Activated naive CD4-positive, alpha-beta T cell treated with anti-CD3 and anti-CD28 coated beads, Interleukin-2, amount 50 U/mL, for 72 hours (primary cell): ENCODE data around the gene SPINK1. TPM values are rescaled to one million over a fixed set of nuclear protein-coding genes. Genes with fewer than 3 reads are reported as not detected.
"Not testable (repeated sequence)": the region's sequence is repeated elsewhere in the genome, so short reads cannot be mapped to it uniquely, and the experiment has no call there.

Experiments
- ATAC-seq, 2 donors: fragments of 150-1000 bp; cut with Tn5 transposase; 2 replicates each; pipeline ENCODE4 v1.10.0; 2021; ENCODE audit warnings: mild to moderate bottlenecking in 2 of 2, moderate library complexity in 2 of 2
- DNase-seq, 2 donors: peaks; one replicate each; pipeline ENCODE4 v3.0.0; 2021 to 2022; ENCODE audit warnings: low spot score in 2 of 2
- H3K27ac Mint-ChIP-seq, 2 donors: one replicate each; pipeline ENCODE4 v1.8.0; 2022; ENCODE audit warnings: mild to moderate bottlenecking in 2 of 2, mixed read lengths in 2 of 2
- H3K36me3 Mint-ChIP-seq, 2 donors: one replicate each; pipeline ENCODE4 v1.8.0; 2022; ENCODE audit warnings: mixed read lengths in 2 of 2
- H3K9me3 Mint-ChIP-seq, 2 donors: one replicate each; pipeline ENCODE4 v1.8.0; 2022; ENCODE audit warnings: mixed read lengths in 2 of 2
- total RNA-seq, 2 donors: library from RNA; stranded (reverse); gene quantifications; one replicate each; pipeline ENCODE4 v1.2.3, GENCODE V29; 2022

Gene SPINK1
- total RNA-seq, 2 donors from 2014 or later, result not detected

DNA sequence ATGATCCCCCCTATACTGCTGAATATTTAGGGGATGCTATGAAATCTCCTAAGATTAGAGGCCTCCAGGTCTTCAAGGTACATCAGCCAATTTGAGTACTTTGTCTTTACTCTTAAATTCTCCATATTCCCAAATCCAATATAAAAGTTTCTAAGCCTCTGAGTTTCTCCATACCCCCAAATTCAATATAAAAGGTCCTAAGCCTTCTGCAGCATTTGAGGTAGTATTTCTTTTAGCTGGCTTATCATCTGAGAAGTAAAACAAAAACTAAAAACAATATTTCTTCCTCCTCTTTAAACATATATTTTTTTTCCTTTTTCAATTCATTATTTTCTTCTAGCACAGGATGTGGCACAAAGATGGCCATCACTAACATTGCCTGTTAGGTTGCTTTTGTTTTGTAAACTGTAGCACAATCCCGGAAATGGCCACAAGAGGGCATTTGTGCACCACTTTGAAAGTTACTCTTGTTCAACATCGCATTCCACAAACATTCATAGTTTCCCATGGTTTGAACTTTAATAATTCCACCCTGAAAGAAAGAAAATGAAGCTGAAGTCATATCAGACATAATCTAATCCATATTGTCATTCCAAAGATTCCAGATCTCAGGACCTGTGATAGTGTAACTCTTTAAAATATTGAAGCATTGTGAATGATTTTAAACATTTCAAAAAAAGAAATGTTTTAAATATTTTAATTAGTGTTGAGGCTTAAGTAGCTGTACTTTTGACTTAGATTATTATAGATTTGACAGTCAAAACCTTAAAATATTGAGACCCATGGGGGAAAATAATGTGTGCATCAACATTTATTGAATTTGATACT is 26.0 kb upstream of the SPINK1 start:
- Mint-ChIP-seq H3K27ac (no peak overlapping the region), H3K36me3 (no peaks in the 10 kb centered on the region), H3K9me3 (no peaks in the 10 kb centered on the region)
- peak in 1 of 2 donors; percentile 43 for ATAC-seq
- DNase-seq, result peak in 1 of 2 donors; percentile 28

DNA sequence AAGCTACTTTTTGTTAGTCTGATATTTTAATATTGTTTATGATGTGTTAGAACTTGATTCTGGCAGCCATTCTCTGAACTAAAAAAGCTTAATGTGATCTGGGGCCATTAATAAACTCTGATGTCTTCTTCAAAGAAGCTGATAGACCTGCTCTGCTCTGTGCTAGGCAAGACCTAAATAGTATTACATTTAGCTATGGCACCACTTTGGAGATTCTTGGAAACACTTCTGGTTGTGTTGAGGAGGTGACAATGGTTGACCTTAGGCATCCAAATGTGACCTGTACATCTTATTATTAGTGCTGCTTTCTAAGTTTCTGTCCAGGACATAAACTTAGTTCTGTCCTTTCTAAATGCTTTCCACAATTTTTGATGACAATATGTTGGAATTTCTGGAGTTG is 25.3 kb upstream of the SPINK1 start:
- ATAC-seq, result no peak
- no peak overlapping the region for H3K27ac Mint-ChIP-seq
- H3K36me3 Mint-ChIP-seq, result no peaks in the 10 kb centered on the region
- no peaks in the 10 kb centered on the region for H3K9me3 Mint-ChIP-seq
- no peak for DNase-seq

DNA sequence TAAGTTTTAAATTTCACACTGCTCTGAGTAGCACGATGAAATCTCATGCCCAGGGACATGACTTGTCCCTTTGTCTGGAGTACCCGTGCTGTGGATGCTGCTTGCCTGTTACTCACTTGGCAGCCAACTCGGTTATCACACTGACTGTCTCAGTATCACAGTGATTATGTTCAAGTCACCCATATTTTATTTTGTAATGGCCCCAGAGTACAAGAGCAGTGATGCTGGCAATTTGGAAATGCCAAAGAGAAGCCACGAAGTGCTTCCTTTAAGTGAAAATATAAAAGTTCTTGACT is 24.3 kb upstream of the SPINK1 start:
- ATAC-seq (no peak), DNase-seq (no peak)
- H3K36me3 Mint-ChIP-seq, result no peaks in the 10 kb centered on the region
- H3K27ac Mint-ChIP-seq, result no peak overlapping the region
- peaks cover 0 to 3% of the 10 kb centered on the region in 2 donors for H3K9me3 Mint-ChIP-seq

DNA sequence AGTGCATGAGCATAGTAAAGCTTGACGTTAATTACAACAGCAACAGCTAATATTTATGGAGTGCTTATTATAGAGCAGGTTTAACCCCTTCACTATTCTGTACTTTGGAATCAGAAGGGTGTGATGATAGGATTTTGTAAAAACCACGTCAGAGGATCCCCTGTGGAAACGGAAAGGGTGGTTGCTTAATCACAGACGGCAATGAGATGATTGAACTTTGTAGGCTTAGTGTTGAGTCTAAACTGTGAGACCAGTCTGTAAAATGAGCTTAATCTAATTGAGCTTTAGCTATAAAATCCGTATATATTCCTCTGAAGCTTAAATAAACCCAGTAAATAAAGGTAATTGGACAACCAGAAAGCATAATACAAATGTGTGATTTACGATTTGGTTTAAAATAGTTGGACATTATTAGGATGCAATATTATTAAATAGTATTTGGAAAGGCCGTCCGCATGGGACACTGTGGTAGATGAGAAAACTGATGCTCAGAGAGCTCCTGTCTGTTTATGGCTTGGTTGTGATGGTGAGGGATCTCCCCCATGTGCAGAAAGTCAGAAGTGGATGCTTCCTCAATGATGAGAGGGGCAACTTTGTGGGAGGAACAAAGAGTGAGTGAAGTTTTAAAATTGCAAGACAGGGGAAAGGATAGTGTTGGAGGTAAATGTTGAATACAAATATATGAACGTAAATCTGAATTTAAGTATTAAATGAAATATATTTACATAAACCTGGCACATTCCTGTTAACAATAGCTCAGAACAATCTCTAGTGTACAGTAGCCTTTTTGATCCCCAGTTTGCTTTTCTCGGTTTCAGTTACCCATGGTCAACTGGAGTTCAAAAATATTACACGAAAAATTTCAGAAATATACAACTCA is 23.7 kb upstream of the SPINK1 start:
- H3K9me3 Mint-ChIP-seq, result peaks cover 0 to 3% of the 10 kb centered on the region in 2 donors
- DNase-seq (no peak), ATAC-seq (no peak)
- no peaks in the 10 kb centered on the region for H3K36me3 Mint-ChIP-seq
- H3K27ac Mint-ChIP-seq, result no peak overlapping the region

DNA sequence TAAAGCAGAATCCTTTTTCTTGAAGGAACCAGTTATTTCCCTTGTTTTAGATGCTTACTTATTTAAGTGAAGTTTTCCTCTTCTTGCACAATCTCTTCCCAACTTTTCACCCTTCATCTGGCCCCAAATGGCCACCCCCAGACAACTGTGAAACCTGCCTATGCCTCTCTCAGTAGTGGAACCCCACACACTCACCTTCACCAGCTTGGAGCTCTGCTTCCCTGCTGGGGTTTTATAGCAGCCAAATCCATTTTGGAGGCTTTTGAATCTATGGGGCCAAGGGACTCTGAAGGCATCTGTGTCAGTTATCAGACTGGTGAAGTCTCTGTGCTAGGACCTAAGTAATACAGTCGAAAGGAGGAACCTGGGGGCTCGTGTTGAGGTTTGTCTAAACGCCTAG is 22.9 kb upstream of the SPINK1 start:
- peaks cover 0 to 3% of the 10 kb centered on the region in 2 donors for H3K9me3 Mint-ChIP-seq
- H3K36me3 Mint-ChIP-seq, result no peaks in the 10 kb centered on the region
- DNase-seq, result no peak
- ATAC-seq, result no peak
- H3K27ac Mint-ChIP-seq, result no peak overlapping the region

DNA sequence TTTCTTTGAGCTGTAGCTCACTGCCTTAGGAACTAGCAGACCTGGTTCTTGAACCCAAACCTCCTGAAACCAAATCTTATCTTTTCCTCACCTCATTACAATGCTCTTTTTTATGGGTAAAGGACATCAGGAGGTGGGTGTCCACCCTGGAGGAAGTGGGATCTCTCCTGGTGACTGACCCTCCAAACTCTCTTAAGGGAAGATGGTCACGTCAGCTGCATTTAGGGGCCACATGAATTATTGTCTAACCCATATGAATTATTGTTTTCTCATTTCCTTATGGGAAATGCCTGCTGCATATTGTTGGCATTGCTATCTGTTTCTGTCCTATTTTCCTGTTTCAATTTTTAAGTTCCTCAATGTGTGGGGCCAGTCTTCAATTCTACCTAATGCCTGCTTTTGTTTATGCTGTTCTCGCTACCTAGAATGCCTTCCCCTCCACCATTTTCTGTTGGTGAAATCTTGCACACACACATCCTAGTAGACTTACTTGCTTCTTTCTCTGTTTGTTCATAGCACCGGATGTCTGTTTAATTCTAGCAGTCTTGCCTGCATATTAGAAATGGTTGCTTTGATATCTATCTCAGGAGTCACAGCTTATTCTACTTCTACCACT is 22.0 kb upstream of the SPINK1 start:
- no peaks in the 10 kb centered on the region for H3K36me3 Mint-ChIP-seq
- no peak for ATAC-seq
- H3K27ac Mint-ChIP-seq, result no peak overlapping the region
- peaks cover 0 to 3% of the 10 kb centered on the region in 2 donors for H3K9me3 Mint-ChIP-seq
- DNase-seq, result no peak

DNA sequence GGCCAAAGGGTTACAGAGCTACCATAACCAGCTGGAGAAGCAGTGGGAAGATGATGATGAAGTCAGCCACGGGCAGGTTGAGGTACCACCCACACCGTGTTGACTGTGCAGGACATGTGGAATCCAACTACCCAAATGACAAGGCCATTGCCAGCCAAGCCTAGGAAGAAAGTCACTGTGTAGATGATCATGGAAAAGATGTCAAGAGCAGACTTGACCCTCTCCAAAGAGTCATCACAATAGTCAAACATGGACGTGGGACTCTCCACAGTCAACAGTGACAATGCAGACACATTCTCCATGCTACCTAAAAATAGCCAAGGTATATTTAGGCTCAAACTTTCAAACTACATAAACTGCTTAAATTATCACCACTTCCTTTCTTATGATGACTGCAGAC is 20.9 kb upstream of the SPINK1 start:
- no peak overlapping the region for H3K27ac Mint-ChIP-seq
- ATAC-seq (no peak), DNase-seq (no peak)
- peaks cover 0 to 6% of the 10 kb centered on the region in 2 donors for H3K9me3 Mint-ChIP-seq
- H3K36me3 Mint-ChIP-seq, result no peaks in the 10 kb centered on the region

DNA sequence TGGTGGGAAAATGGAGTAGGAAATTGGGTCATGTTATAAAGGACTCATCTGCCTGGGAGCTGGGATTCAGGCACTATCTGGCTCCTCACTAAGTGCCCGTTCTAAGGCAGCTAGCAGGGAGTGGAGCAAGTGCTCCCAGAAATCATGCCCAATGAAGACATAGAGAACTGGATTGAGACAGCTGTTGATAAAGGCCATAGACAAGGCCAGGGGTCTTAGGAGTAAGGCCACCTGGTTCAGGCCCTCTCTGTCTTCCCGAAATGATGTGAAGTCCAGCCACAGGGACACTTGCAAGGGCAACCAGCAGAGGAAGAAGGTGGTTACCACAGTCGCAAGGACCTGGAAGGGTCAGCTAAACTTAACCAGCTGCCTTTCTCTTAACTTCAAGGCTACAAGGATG is 20.1 kb upstream of the SPINK1 start:
- DNase-seq, result no peak
- Mint-ChIP-seq H3K27ac (no peak overlapping the region), H3K36me3 (no peaks in the 10 kb centered on the region), H3K9me3 (peaks cover 0 to 6% of the 10 kb centered on the region in 2 donors)
- ATAC-seq, result no peak

DNA sequence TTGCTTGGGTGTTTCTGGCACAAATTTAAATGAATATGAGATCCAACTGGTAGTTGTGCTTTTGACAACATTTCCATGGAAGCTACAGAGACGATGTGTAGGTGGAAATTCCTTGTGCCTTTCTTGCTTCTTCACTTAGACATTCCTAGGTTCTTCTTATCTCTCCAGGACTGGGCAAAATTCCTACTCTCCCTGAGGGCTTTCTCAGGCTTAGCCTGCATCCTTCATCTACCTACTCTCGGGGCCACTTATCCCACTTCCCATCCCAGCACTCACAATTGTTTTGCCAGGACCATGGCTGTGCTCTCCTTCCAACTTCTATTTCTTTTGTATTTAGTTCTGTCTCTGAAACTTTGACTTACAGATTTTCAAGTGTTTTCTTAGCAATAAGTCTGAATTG is 17.8 kb upstream of the SPINK1 start:
- H3K27ac Mint-ChIP-seq, result no peak overlapping the region
- DNase-seq (no peak), ATAC-seq (no peak)
- peaks cover 0 to 6% of the 10 kb centered on the region in 2 donors for H3K9me3 Mint-ChIP-seq
- H3K36me3 Mint-ChIP-seq, result no peaks in the 10 kb centered on the region

DNA sequence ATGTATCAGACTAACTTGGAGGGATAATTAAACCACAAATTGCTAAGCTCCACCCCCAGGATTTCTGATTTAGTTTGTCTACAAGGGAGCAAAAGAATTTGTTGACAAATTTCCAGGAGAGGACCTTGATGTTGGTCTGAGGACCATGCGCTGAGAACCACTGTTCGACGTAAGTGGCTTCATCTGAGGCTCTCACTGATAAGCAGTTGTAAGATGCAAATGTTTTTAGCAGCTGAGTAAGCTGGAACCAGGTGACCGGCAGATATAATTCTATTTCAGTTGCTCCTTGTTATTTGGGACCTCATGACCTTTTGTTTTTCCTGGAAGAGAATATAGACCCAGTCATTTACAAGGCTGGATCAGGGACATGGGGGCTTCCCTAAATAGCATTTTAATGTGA is 14.1 kb upstream of the SPINK1 start:
- Mint-ChIP-seq H3K27ac (no peak overlapping the region), H3K36me3 (no peaks in the 10 kb centered on the region), H3K9me3 (peaks cover 0 to 3% of the 10 kb centered on the region in 2 donors)
- ATAC-seq (no peak), DNase-seq (no peak)

DNA sequence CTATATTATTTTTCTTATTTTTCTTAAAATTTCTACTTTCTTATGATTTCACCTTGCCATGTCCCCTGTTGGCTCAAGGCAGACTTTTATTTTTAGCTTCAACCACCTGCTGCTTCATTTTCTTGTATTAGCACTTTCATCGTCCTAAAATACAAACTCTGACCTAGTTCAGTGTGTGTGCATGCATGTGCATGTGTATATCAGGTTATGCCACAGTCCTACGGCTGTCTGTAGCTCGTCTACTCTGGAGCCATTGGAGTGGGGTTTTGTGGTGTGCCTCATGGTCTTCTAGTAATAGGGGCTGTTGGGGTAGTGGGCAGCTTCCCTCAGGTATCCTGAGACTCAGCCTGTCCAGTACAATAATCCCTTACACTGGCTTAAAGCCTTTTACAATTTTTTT is 13.4 kb upstream of the SPINK1 start:
- ATAC-seq (no peak), DNase-seq (no peak)
- peaks cover 0 to 3% of the 10 kb centered on the region in 2 donors for H3K9me3 Mint-ChIP-seq
- no peaks in the 10 kb centered on the region for H3K36me3 Mint-ChIP-seq
- no peak overlapping the region for H3K27ac Mint-ChIP-seq

DNA sequence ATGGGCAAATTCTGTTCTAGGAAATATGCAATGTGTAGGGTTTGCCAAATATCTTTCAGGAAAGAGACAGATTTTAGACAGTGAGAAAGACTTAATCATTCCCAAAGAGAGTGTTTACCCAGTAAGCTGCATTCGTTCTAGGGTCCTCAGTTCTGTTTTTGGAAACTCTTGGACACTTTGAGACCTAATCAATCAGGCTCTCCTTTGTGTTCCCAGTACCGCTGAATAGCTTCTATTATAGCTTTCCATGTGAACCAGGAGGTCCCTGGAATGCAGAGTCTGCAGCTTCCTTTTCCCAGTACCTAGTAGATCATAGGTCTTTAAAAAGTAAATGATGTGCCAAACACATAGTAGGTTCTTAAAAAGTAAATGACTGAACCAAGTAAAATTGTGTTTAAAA is 11.4 kb upstream of the SPINK1 start:
- no peak for ATAC-seq
- peaks cover 0 to 7% of the 10 kb centered on the region in 2 donors for H3K9me3 Mint-ChIP-seq
- H3K36me3 Mint-ChIP-seq, result no peaks in the 10 kb centered on the region
- H3K27ac Mint-ChIP-seq, result no peak overlapping the region
- no peak for DNase-seq

DNA sequence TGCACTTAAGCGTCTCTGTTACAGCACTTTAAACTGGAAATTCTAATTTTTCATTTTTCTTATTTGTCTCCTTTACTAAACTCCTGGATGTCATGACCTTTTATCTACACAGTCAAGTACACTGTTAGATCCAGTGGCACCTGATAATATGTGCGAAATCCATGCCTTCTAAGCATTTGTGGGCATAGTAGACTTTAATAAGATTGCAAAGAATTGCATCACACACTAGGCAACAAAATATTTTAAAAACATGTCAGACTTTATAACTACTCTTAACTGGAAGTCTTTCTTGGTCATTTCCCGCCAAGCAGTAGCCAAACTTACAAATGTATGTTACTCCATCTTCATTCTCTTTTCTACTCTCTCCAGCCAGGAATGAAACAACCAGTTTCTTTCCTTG is 5.0 kb upstream of the SPINK1 start:
- Mint-ChIP-seq H3K36me3 (no peaks in the 10 kb centered on the region), H3K27ac (no peak overlapping the region), H3K9me3 (peaks cover 0 to 4% of the 10 kb centered on the region in 2 donors)
- DNase-seq, result no peak
- ATAC-seq, result no peak

DNA sequence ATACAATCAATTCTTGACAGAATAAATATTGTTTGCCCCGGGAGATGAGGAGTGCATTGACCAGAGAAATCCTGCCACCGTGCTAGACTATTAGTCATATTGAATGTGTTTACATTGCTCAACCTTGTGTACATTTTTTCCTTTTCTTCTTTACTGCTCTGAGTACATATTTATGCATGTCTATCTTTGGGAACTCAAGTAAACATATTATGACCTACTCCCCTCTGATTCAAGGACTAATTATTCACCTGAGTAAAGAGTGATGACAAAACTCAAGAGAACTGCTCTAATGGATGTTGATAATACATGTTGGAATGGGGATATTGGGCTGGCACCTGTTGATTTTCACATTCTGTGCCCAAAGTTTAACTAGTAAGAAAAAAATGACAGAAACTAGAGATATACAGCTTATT is 3.9 kb upstream of the SPINK1 start:
- ATAC-seq (no peak), DNase-seq (no peak)
- no peak overlapping the region for H3K27ac Mint-ChIP-seq
- H3K36me3 Mint-ChIP-seq, result no peaks in the 10 kb centered on the region
- peaks cover 0 to 4% of the 10 kb centered on the region in 2 donors for H3K9me3 Mint-ChIP-seq

DNA sequence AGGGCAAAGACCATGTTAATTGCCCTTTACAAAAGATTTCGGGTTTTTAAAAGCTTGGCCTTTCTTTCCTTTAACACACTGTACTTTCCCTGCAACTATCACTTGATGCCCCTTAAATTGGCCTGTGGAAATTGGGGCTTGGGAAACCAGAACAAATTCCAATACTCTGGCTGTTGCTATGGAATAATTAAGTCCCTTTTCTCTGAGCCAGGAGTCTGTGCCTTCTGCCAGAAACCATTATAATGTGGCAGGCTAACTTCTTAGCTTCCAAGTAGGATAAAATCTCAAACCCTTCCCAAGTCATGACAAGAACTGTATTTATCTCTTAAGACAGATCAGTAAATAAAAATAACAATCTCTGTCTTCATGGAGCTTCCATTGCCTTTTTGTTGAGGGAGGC is 1.1 kb upstream of the SPINK1 start:
- no peaks in the 10 kb centered on the region for H3K9me3 Mint-ChIP-seq
- no peaks in the 10 kb centered on the region for H3K36me3 Mint-ChIP-seq
- no peak overlapping the region for H3K27ac Mint-ChIP-seq
- no peak for DNase-seq
- ATAC-seq, result no peak

DNA sequence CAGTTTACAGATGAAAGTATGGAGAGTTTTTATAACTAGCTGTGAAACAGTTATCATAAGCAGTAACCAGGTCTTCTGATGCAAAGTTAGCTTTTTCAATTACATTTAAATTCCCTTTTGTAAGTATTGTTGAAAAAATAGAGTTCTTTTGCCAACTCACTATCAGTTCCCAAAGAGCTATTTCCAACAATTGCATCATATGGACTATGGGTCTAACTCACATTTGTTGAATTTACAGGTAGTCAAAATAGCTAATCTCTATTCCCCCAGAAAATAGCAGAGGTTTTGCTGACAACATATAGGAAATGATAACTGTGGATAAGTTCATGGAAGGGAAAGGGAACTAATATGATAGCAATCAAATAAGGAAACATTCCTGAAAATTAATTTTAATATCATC is 1.4 kb downstream of the SPINK1 start:
- no peak for DNase-seq
- Mint-ChIP-seq H3K9me3 (no peaks in the 10 kb centered on the region), H3K36me3 (no peaks in the 10 kb centered on the region), H3K27ac (no peak overlapping the region)
- ATAC-seq, result no peak

DNA sequence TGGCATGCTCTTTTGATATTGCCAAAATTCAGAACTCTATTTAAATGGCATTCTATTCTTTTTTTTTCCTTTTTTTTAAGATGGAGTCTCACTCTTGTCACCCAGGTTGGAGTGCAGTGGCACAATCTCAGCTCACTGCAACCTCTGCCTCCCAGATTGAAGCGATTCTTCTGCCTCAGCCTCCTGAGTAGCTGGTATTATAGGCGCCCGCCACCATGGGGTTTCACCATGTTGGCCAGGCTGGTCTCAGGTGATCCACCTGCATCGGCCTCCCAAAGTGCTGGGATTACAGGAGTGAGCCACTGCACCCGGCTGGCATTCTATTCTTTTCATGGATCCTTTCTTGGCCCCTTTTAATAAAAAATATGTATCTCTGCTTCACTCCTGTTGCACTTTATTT is 4.5 kb downstream of the SPINK1 start:
- H3K27ac Mint-ChIP-seq, DNase-seq, H3K36me3 Mint-ChIP-seq, ATAC-seq, H3K9me3 Mint-ChIP-seq: not testable (repeated sequence)
